K562 (cell line): ENCODE data around the gene PLA2G2C. TPM values are rescaled to one million over a fixed set of nuclear protein-coding genes. Genes with fewer than 3 reads are reported as not detected.
A peak's percentile ranks its signal among the peaks of the same experiment; 100 is the strongest.

Experiments
- ATF2 ChIP-seq: sonication (generic); formaldehyde crosslinking; IDR thresholded peaks from 2 replicates; pipeline ENCODE4 v1.8.1; 2022; ENCODE audit warnings: missing genetic modification reagents
- CTBP1 ChIP-seq: fragments of 450-650 bp; IDR thresholded peaks from 2 replicates; pipeline ENCODE4 v1.6.1; 2016; ENCODE audit warnings: borderline replicate concordance
- DEAF1 ChIP-seq: fragments of 450-650 bp; formaldehyde crosslinking; IDR thresholded peaks from 2 replicates; pipeline ENCODE4 v1.4.0; 2020; ENCODE audit warnings: mild to moderate bottlenecking, moderate library complexity
- ETV5 ChIP-seq: sonication (generic); formaldehyde crosslinking; IDR thresholded peaks from 2 replicates; pipeline ENCODE4 v1.4.0; 2020; ENCODE audit warnings: low read depth, mild to moderate bottlenecking, missing genetic modification reagents
- EZH2 ChIP-seq: IDR thresholded peaks from 2 replicates; pipeline ENCODE4 v1.6.1; 2012; ENCODE audit warnings: low read depth, mild to moderate bottlenecking, inconsistent platforms, low read length, borderline replicate concordance
- HOXB6 ChIP-seq: fragments of 250-450 bp; sonication (Bioruptor Pico); IDR thresholded peaks from 2 replicates; pipeline ENCODE4 v1.5.1; 2022; ENCODE audit warnings: mild to moderate bottlenecking, borderline replicate concordance
- KDM1A ChIP-seq, 2 experiments: fragments of 450-650 bp; IDR thresholded peaks; 2 replicates each; pipeline ENCODE4 v1.6.1; 2016; ENCODE audit warnings: mild to moderate bottlenecking in 2 of 2
- MAX ChIP-seq: sonication (generic); formaldehyde crosslinking; IDR thresholded peaks from 2 replicates; pipeline ENCODE4 v1.9.0; 2022; ENCODE audit warnings: mild to moderate bottlenecking, missing genetic modification reagents
- MXI1 ChIP-seq: IDR thresholded peaks from 2 replicates; pipeline ENCODE4 v1.6.1; 2011; ENCODE audit warnings: low read depth, mild to moderate bottlenecking, improper control_type of control experiment, low read length
- MYNN ChIP-seq, 2 experiments: sonication (generic); formaldehyde crosslinking in 1 of 2; IDR thresholded peaks; 2 replicates each; pipeline versions ENCODE4 v1.5.0 to v1.6.1; 2016 to 2020; ENCODE audit warnings: antibody characterized with exemption in 1 of 2, missing genetic modification reagents in 1 of 2
- NONO ChIP-seq, 2 experiments: fragments of 200-400 bp in 1 of 2; fragments of 450-650 bp in 1 of 2; formaldehyde crosslinking in 1 of 2; IDR thresholded peaks; 2 replicates each; pipeline ENCODE4 v1.6.1; 2017; ENCODE audit warnings: low read depth in 2 of 2, mild to moderate bottlenecking in 2 of 2, moderate library complexity in 2 of 2, low read length in 1 of 2
- RAD21 ChIP-seq, 2 experiments: fragments of 250-450 bp in 1 of 2; fragments of 450-650 bp in 1 of 2; sonication (Bioruptor Pico) in 1 of 2; formaldehyde crosslinking in 1 of 2; IDR thresholded peaks in 1 of 2; conservative IDR thresholded peaks in 1 of 2; 2 replicates each; pipeline versions ENCODE4 v1.4.0 to v1.8.0; 2020 to 2022; ENCODE audit warnings: mild to moderate bottlenecking in 2 of 2, moderate library complexity in 1 of 2
- RERE ChIP-seq: sonication (generic); formaldehyde crosslinking; IDR thresholded peaks from 2 replicates; pipeline ENCODE4 v1.8.0; 2023; ENCODE audit warnings: missing genetic modification reagents, mild to moderate bottlenecking, borderline replicate concordance
- SMARCB1 ChIP-seq: IDR thresholded peaks from 2 replicates; pipeline ENCODE4 v1.6.1; 2011; ENCODE audit warnings: improper control_type of control experiment, low read depth; ENCODE audit not compliant: insufficient read length
- SMC3 ChIP-seq: conservative IDR thresholded peaks from 2 replicates; pipeline ENCODE4 v1.6.1; 2011; ENCODE audit warnings: low read depth, low read length, improper control_type of control experiment; ENCODE audit not compliant: insufficient read depth
- polyA plus RNA-seq, 8 experiments: library from polyadenylated mRNA; depleted of rRNA in 4 of 8; stranded (reverse) in 5 of 8; unstranded in 3 of 8; fragments of >200 nt; fragmentation: Nextera tagmentation in 2 of 8; fragmentation: Illumina TruSeq in 1 of 8; extraction: Ambion mirVana in 2 of 8; extraction: Trizol in 1 of 8; gene quantifications; 2 replicates each; pipeline versions ENCODE4 v1.2.1 to v1.2.3, GENCODE V29; 2011 to 2014; ENCODE audit warnings: inconsistent platforms in 1 of 8, missing spikeins in 1 of 8
- total RNA-seq, 7 experiments: library from RNA; depleted of rRNA in 6 of 7; stranded (reverse); fragments of >200 nt in 6 of 7; fragmentation: Illumina TruSeq in 2 of 7; extraction: Trizol in 2 of 7; gene quantifications; 2 replicates each; pipeline versions ENCODE4 v1.2.1 to v1.2.3, GENCODE V29; 2011 to 2021; ENCODE audit warnings: low replicate concordance in 1 of 7

Gene PLA2G2C
- total and polyA plus RNA-seq, 9 of the 15 experiments (the other 6 are each of a cell fraction or from before 2014, with no cell fraction given) = 0.14 to 0.49 (median 0.21) TPM

- TF ChIP-seq RERE (CRISPR knock-in tag) (no peak), HOXB6 (CRISPR knock-in tag) (no peak), KDM1A (IDR thresholded peaks at IDR 0.05) (no peak), EZH2 (no peak), RAD21 (CRISPR knock-in tag; conservative IDR thresholded peaks at IDR 0.05 in 1 of 2, IDR thresholded peaks at IDR 0.05 in 1 of 2) (peak; percentile 96 to 98), MAX (CRISPR knock-in tag) (0 out of 2 replicates have a peak, but pooled peaks have one; percentile 40), DEAF1 (CRISPR knock-in tag) (peak; percentile 84), ATF2 (CRISPR knock-in tag) (no peak), NONO (IDR thresholded peaks at IDR 0.05; ENCODE audit: low read depth in 2 of 2, low read length in 1 of 2) (0 out of 4 replicates have a peak, but pooled peaks of 1 of the 2 experiments have one; percentile 55), SMARCB1 (no peak), CTBP1 (peak; percentile 54), MYNN (IDR thresholded peaks at IDR 0.05) (0 out of 2 replicates have a peak, but pooled peaks have one; percentile 30), MYNN (CRISPR knock-in tag; IDR thresholded peaks at IDR 0.05) (no peak), MXI1 (no peak), SMC3 (peak; percentile 98), ETV5 (CRISPR knock-in tag) (0 out of 2 replicates have a peak, but pooled peaks have one; percentile 64)
Measured at GRCh38 chr1:20151906-20152598, 34.3 kb downstream of the PLA2G2C start (continued).
